ENCODE measurements around the gene ASCL3.
"Not testable (repeated sequence)": the region's sequence is repeated elsewhere in the genome, so short reads cannot be mapped to it uniquely, and the experiment has no call there.

Gene ASCL3

GRCh38 chr11:8947230-8947943, 4.6 kb upstream of the ASCL3 start:
- no peak for TF ChIP-seq CTCF (IDR thresholded peaks at IDR 0.05)
- Histone ChIP-seq H3K27ac (no peak overlapping the region), H3K4me3 (no peak overlapping the region)
- DNase-seq (ENCODE audit: low spot score), result no peak

- no peak for DNase-seq (ENCODE audit: low spot score)
- Histone ChIP-seq H3K4me3 (no peak overlapping the region), H3K27ac (no peak overlapping the region)
- no peak for TF ChIP-seq CTCF (IDR thresholded peaks at IDR 0.05)
These were observed 1.3 kb downstream of the ASCL3 start for GRCh38 chr11:8941341-8942103.

- H3K27ac ChIP-seq, result no peak overlapping the region
- no peak for TF ChIP-seq CTCF (IDR thresholded peaks at IDR 0.05)
- H3K4me3 ChIP-seq, result no peak overlapping the region
- no peak for DNase-seq (ENCODE audit: low spot score)
These were observed 5.2 kb downstream of the ASCL3 start for GRCh38 chr11:8937659-8938058.

GRCh38 chr11:8937159-8937558, 5.7 kb downstream of the ASCL3 start:
- DNase-seq (ENCODE audit: low spot score), result no peak
- no peak for TF ChIP-seq CTCF (IDR thresholded peaks at IDR 0.05)
- Histone ChIP-seq H3K27ac (no peak overlapping the region), H3K4me3 (no peak overlapping the region)

- H3K27ac ChIP-seq; DNase-seq (ENCODE audit: low spot score); H3K4me3 ChIP-seq: not testable (repeated sequence)
These were observed 7.0 kb downstream of the ASCL3 start for GRCh38 chr11:8935789-8936188.

GRCh38 chr11:8934742-8935488, 7.9 kb downstream of the ASCL3 start:
- Histone ChIP-seq H3K27ac (no peak overlapping the region), H3K4me3 (no peak overlapping the region)
- DNase-seq (ENCODE audit: low spot score), result no peak
- TF ChIP-seq CTCF (IDR thresholded peaks at IDR 0.05), result no peak

- H3K27ac ChIP-seq, result no peak overlapping the region
- no peak for DNase-seq (ENCODE audit: low spot score)
- H3K4me3 ChIP-seq, result no peak overlapping the region
- TF ChIP-seq CTCF (IDR thresholded peaks at IDR 0.05), result no peak
These were observed 8.9 kb downstream of the ASCL3 start for GRCh38 chr11:8933931-8934330.

All from coronary artery (tissue), 2 donors.